Bronchus fibroblast of lung (primary cell): ENCODE data around the gene DIABLO. TPM values are rescaled to one million over a fixed set of nuclear protein-coding genes. Genes with fewer than 3 reads are reported as not detected.

Source experiments
- total RNA-seq: library from RNA; depleted of rRNA; stranded (reverse); fragments of >200 nt; gene quantifications from 2 replicates; pipeline ENCODE4 v1.2.3, GENCODE V29; 2015

The DIABLO gene
- total RNA-seq, result 53.8 and 60.1 TPM in 2 replicates

DNA sequence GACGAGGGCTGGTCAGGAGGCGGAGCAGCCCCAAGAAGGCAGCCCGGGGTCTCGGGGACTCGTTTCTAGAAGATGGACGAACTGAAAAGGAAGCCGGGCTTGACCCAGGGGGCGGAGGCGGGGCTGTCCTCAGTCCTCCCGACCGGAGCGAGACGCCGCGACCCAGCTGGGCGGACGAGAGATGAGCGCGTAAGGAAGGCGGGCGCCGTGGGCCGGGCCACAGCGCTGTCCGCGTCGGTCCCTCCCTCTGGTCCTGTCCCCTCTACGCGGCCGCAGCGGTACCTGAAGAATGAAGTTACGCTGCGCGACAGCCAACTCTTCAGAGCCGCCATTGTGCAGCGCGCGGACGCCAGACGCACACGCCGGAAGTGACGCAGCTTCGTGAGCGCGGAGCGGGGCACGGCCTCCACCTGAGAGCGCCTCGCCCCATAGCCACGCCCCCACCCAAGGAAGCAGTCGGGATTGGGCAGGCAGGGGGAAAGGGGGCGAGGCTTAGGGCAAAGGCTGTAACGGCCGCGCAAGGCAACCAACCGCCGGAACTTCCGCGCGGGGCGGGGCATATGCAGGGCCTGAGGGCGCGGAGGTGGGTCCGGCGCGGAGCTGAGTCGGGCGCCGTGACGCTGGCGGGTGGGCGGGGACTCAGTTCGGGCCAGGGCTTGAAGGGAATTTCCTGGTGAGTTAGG is at the start of gene DIABLO:
Gene DIABLO, minus strand, starts transcription at position 370 of the 683 bp plus-strand sequence. Its CDS starts 38 bp downstream, at position 332.

DNA sequence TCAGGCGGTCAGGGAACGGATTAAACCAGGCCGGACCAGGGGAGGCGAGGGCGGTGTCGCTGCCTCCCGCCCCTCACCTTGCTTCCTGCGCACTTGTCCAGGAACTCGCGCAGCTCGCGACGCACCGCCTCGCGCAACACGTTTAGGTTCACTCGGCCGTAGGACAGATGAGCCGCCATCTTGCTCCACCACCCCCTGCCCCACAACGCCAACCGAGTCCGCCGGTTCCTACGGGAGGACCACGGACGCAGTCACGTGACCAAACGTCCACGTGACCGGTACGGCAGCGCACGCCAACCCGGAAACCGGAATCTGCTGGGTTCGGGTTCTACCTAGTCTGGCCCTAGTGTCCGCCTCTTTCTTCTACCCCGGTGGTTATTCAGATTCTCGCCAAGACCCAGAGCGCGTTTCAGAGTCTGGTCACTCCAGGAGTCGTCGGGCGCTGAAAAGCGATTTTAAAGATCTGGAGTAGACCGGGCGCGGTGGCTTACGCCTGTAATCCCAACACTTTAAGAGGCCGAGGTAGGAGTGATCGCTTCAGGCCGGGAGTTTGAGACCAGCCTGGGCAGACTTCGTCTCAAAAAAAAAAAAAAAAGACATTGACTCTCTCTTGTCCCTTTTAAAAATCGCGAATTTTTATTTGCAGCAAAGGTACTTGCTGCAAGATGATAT is 40.5 kb upstream of the DIABLO start, which contains the start of gene VPS33A:
Gene VPS33A, minus strand, starts transcription at position 265 of the 672 bp plus-strand sequence. Its CDS starts 86 bp downstream, at position 179.

DNA sequence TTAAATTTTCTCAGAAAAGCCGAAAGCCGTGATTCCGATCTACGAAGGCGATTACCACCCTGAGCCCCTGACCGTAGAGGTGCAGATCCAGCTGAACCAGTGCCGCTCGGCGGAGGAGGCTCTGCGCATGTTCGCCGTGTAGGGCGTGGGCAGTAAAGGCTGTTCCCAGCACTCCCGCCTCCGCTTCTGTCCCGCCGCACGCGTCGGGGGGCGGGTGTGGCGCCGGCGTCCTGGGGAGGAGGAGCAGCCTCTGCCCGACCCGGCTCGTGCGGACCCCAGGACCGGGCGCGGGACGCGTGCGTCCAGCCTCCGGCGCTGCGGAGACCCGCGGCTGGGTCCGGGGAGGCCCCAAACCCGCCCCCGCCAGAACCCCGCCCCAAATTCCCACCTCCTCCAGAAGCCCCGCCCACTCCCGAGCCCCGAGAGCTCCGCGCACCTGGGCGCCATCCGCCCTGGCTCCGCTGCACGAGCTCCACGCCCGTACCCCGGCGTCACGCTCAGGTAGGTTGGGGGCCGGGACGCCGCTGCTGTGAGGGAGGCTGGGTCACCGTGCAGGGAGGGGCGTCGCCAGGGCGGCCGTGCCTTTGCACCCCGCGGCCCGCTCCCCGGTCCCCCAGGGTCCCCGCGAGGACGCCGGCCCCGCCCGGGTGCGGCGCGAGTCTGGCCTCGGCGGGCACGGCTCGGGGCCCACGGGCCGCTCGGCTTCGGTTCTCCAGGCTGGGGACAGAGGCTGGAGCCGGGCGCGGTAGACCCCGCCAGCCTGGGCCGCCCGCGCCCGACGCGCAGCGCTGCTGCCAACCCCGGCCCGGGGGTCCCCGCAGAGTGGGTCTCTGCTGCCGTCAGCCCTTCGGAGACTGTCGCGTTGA is 22.3 kb downstream of the DIABLO start, which contains the start of gene B3GNT4:
Gene B3GNT4, plus strand, starts transcription at position 409 of the 866 bp plus-strand sequence. CDS start 910 bp downstream, outside the sequence.

DNA sequence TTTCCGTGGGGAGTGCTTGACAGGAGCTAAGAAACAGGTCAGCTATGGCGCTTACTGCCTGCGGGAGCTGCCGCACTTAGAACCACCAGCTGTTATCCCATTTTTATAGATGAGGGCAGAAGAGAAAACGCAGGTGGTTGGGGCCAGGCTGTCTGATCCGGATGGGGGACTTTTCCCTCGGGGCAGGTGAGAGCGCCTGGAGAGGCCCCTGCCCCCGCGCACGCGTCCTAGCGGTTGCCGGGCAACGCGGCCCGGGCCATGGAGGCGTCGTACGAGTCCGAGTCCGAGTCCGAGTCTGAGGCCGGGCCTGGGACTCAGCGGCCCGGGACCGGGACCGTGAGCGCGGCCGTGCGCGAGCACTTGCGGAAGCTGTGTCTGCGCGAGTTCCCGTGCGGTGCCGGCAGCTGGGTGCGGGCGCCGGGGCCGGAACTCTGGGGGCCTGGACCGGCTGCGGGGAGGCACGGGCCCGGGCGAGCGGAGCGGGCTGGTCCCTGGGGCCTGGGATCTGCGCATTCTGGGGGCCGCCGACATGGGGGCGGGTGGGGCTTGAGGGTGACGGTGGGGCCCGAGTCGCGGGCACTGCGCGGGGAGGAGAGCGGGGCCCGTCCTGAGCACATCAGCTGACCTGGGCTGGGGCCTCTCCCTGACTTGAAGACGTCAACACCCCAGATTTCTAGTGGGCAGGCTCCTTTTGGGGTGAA is 42.8 kb downstream of the DIABLO start, which contains the start of gene LRRC43:
Gene LRRC43, plus strand, starts transcription at position 237 of the 701 bp plus-strand sequence. Its CDS starts 22 bp downstream, at position 259.

DNA sequence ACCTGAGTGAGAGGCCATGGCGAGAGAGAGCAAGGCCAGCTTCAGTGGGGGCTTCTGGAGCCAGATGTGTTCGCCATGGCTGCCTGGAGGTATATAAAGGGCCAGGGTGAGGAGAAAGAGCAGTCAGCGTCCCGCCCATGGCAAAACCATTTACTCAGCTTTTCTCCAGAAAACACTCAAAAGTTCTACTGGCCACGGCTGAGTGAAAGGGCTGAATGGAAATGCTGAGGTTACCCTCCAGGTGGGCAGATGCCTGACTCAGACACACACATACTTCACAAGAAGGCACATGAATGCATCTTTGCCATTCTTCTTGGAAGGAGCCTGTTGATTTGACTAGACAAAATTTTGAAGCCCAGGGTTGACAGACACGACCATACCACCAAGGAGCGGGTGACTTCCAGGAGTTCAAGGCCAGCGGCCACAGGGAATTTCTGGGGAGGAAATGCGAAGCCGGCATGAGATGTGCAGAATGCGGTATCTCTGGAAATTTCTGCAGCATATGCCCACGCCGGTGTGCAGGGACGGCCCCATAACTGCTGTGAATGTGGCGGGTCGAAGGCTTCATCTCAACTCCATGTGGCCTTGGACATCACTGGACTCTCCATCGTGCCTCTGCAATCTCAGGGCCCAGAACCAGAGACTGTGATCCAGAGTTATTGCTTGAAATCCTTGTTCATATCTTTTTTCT is 51.6 kb downstream of the DIABLO start, which contains the start of gene IL31:
Gene IL31, minus strand, starts transcription at position 67 of the 691 bp plus-strand sequence. Its CDS starts 49 bp downstream, at position 18.

Other genes with a start within 250 kb of the DIABLO start
- 3.4 and 6.1 TPM in 2 replicates for gene BCL7A, start 204.2 kb downstream of the DIABLO start, total RNA-seq
- 7.0 and 7.7 TPM in 2 replicates for gene MLXIP, start 147.3 kb downstream of the DIABLO start, total RNA-seq
- gene IL31, start 51.8 kb downstream of the DIABLO start, total RNA-seq, result not detected in 2 replicates
- 1.3 and 1.5 TPM in 2 replicates for gene LRRC43, start 42.9 kb downstream of the DIABLO start, total RNA-seq
- gene B3GNT4, start 22.3 kb downstream of the DIABLO start, total RNA-seq, result 0.34 and 0.59 TPM in 2 replicates
- 15.3 and 15.5 TPM in 2 replicates for gene VPS33A, start 40.4 kb upstream of the DIABLO start, total RNA-seq
- 24.7 and 29.4 TPM in 2 replicates for gene CLIP1, start 196.6 kb upstream of the DIABLO start, total RNA-seq